A549 treated with Mapracorat at 1 μM for 4 hours (cell line): Measurements from ENCODE around the gene TRIM43B. TPM values are rescaled to one million over a fixed set of nuclear protein-coding genes. Genes with fewer than 3 reads are reported as not detected.

Experiments used
- total RNA-seq: library from RNA; stranded (reverse); fragments of 200-300 nt; extraction: Qiagen RNA extraction; gene quantifications from 5 replicates; pipeline ENCODE4 v1.2.3, GENCODE V29; 2022

TRIM43B gene
- total RNA-seq: 0.13 to 0.17 TPM (median 0.15 TPM) in 3 of 5 replicates, not detected in the others

DNA sequence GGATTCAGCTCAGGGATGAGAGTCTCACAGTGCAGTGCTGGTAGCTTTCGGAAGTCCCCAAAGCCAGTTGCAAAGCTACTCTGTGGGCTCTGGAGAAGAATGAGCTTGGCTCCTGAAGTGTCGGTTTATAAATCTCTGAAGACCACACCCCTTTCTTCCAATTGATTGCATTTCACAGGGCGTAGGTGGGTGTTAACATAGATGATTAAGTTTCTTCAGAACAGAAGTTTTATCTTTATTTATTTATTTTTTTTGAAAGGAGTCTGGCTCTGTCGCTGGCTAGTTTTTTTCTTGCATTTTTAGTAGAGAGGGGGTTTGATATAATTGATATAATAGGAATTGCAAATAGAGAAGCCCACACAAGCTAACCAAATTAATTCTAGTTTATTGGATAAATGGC, at the start of gene TRIM43B:
Gene TRIM43B, minus strand, starts transcription at position 101 of the 400 bp plus-strand sequence. CDS start 2,040 bp downstream, outside the sequence.

Other genes starting within 250 kb of the TRIM43B start
- not detected in 5 replicates for gene PROM2, start 210.3 kb downstream of the TRIM43B start, total RNA-seq
- 0.97 to 2.3 TPM (median 2.1 TPM) in 5 replicates for gene KCNIP3, start 187.4 kb downstream of the TRIM43B start, total RNA-seq
- 27.8 to 33.1 TPM (median 29.3 TPM) in 5 replicates for gene FAHD2A, start 82.0 kb downstream of the TRIM43B start, total RNA-seq
- not detected in 5 replicates for gene TRIM43, start 107.2 kb upstream of the TRIM43B start, total RNA-seq